LNCaP clone FGC (cell line): Measurements from ENCODE around the gene AIG1.
"Not testable (repeated sequence)": the region's sequence is repeated elsewhere in the genome, so short reads cannot be mapped to it uniquely, and the experiment has no call there.

Experiments
- DNase-seq: peaks from one replicate; pipeline ENCODE4 v3.0.0-alpha.2; 2011; ENCODE audit warnings: low read depth
- H3K4me3 ChIP-seq: 2 replicates; pipeline ENCODE4 v1.5.1; 2011; ENCODE audit warnings: mild to moderate bottlenecking, low read depth, low read length, control low read depth
- CTCF ChIP-seq: IDR thresholded peaks from 2 replicates; pipeline ENCODE4 v1.5.1; 2012; ENCODE audit warnings: mild to moderate bottlenecking; ENCODE audit not compliant: control insufficient read depth, insufficient read depth; ENCODE audit errors: extremely low read depth

Gene AIG1

GRCh38 chr6:143160015-143160414 is 99.3 kb downstream of the AIG1 start:
- TF ChIP-seq CTCF, result no peak
- DNase-seq, result no peak
- H3K4me3 ChIP-seq, result no peak overlapping the region

GRCh38 chr6:143160439-143161220 is 99.9 kb downstream of the AIG1 start:
- DNase-seq, result no peak
- no peak overlapping the region for H3K4me3 ChIP-seq
- TF ChIP-seq CTCF, result no peak

- no peak for TF ChIP-seq CTCF
- DNase-seq, result no peak
- no peak overlapping the region for H3K4me3 ChIP-seq
Measured at GRCh38 chr6:143163621-143164020, 102.9 kb downstream of the AIG1 start.

GRCh38 chr6:143164565-143165105 is 103.9 kb downstream of the AIG1 start:
- DNase-seq, result no peak
- no peak overlapping the region for H3K4me3 ChIP-seq
- TF ChIP-seq CTCF, result no peak

- H3K4me3 ChIP-seq, result no peak overlapping the region
- DNase-seq, result no peak
- no peak for TF ChIP-seq CTCF
Measured at GRCh38 chr6:143165315-143165855, 104.7 kb downstream of the AIG1 start.

- no peak for DNase-seq
- TF ChIP-seq CTCF, result no peak
Measured at GRCh38 chr6:143166247-143166695, 105.6 kb downstream of the AIG1 start.

GRCh38 chr6:143167224-143167623 is 106.5 kb downstream of the AIG1 start:
- no peak for DNase-seq
- TF ChIP-seq CTCF, result no peak

More at GRCh38 chr6:143166247-143166695, 105.6 kb downstream of the AIG1 start:
- H3K4me3 ChIP-seq, result no peak overlapping the region

GRCh38 chr6:143168396-143168816 is 107.7 kb downstream of the AIG1 start:
- not testable (repeated sequence) for DNase-seq, H3K4me3 ChIP-seq

More at GRCh38 chr6:143167224-143167623, 106.5 kb downstream of the AIG1 start:
- H3K4me3 ChIP-seq, result no peak overlapping the region
